HG02981 (cell line): Measurements from ENCODE around the gene KLF11.

ENCODE experiments used
- ATAC-seq: cut with Tn5 transposase; IDR thresholded peaks from one replicate; pipeline ENCODE4 v1.9.1; 2021; ENCODE audit warnings: mild to moderate bottlenecking, moderate library complexity; ENCODE audit not compliant: unreplicated experiment

KLF11 gene

GRCh38 chr2:10039658-10040410 lies 3.5 kb upstream of the KLF11 start:
- no peak for ATAC-seq

GRCh38 chr2:10041711-10042110 lies 1.6 kb upstream of the KLF11 start:
- ATAC-seq, result no peak

GRCh38 chr2:10042301-10043161 lies 819 bp upstream of the KLF11 start:
- ATAC-seq, result no peak

GRCh38 chr2:10043906-10044601 lies 704 bp downstream of the KLF11 start:
- ATAC-seq, result peak; percentile 60

- no peak for ATAC-seq
Observed at GRCh38 chr2:10045561-10046355, 2.4 kb downstream of the KLF11 start.

- no peak for ATAC-seq
Observed at GRCh38 chr2:10046931-10047330, 3.6 kb downstream of the KLF11 start.

- no peak for ATAC-seq
Observed at GRCh38 chr2:10047616-10048500, 4.5 kb downstream of the KLF11 start.

GRCh38 chr2:10048501-10049171 lies 5.3 kb downstream of the KLF11 start:
- ATAC-seq, result no peak

GRCh38 chr2:10052216-10052615 lies 8.9 kb downstream of the KLF11 start:
- ATAC-seq, result no peak

GRCh38 chr2:10053351-10053750 lies 10.0 kb downstream of the KLF11 start:
- ATAC-seq, result no peak

- ATAC-seq, result no peak
Observed at GRCh38 chr2:10054424-10054823, 11.1 kb downstream of the KLF11 start.

- no peak for ATAC-seq
Observed at GRCh38 chr2:10054976-10055375, 11.6 kb downstream of the KLF11 start.

GRCh38 chr2:10056439-10056838 lies 13.1 kb downstream of the KLF11 start:
- no peak for ATAC-seq

- ATAC-seq, result no peak
Observed at GRCh38 chr2:10057231-10058107, 14.1 kb downstream of the KLF11 start.

GRCh38 chr2:10058251-10059015 lies 15.1 kb downstream of the KLF11 start:
- no peak for ATAC-seq

GRCh38 chr2:10059016-10059351 lies 15.6 kb downstream of the KLF11 start:
- no peak for ATAC-seq

- no peak for ATAC-seq
Observed at GRCh38 chr2:10059552-10060335, 16.4 kb downstream of the KLF11 start.
